Trophoblast cell (in vitro differentiated cells and primary cell): ENCODE results near the gene ATG7.

Source experiments
- DNase-seq, 2 donors: peaks; one replicate each; pipeline ENCODE4 v3.0.0-alpha.2; 2016
- H2AFZ ChIP-seq: 2 replicates; pipeline ENCODE4 v1.6.1; 2013; ENCODE audit warnings: low read length, moderate library complexity, mild to moderate bottlenecking; ENCODE audit not compliant: insufficient read depth, poor library complexity
- H2AK5ac ChIP-seq: 2 replicates; pipeline ENCODE4 v1.6.1; 2013; ENCODE audit warnings: mild to moderate bottlenecking, low read length
- H2BK120ac ChIP-seq: 2 replicates; pipeline ENCODE4 v1.6.1; 2013; ENCODE audit warnings: low read length, mild to moderate bottlenecking, moderate library complexity; ENCODE audit not compliant: insufficient read depth, poor library complexity
- H2BK12ac ChIP-seq: 2 replicates; pipeline ENCODE4 v1.6.1; 2013; ENCODE audit warnings: mild to moderate bottlenecking, low read length, moderate library complexity
- H2BK5ac ChIP-seq: 2 replicates; pipeline ENCODE4 v1.6.1; 2013; ENCODE audit warnings: low read length, low read depth, moderate library complexity, mild to moderate bottlenecking; ENCODE audit not compliant: poor library complexity
- H3K14ac ChIP-seq: 2 replicates; pipeline ENCODE4 v1.6.1; 2013; ENCODE audit warnings: mild to moderate bottlenecking, low read length
- H3K18ac ChIP-seq: 2 replicates; pipeline ENCODE4 v1.6.1; 2013; ENCODE audit warnings: mild to moderate bottlenecking, low read length
- H3K23ac ChIP-seq: 2 replicates; pipeline ENCODE4 v1.6.1; 2013; ENCODE audit warnings: low read length
- H3K27ac ChIP-seq: 2 replicates; pipeline ENCODE4 v1.5.1; 2013; ENCODE audit warnings: low read depth, mild to moderate bottlenecking, inconsistent platforms, low read length, moderate library complexity
- H3K27me3 ChIP-seq: 2 replicates; pipeline ENCODE4 v1.6.1; 2013; ENCODE audit warnings: inconsistent platforms, mild to moderate bottlenecking, low read length, moderate library complexity; ENCODE audit not compliant: insufficient read depth
- H3K36me3 ChIP-seq, 2 experiments: 1 replicate in 1 of 2; 2 replicates in 1 of 2; pipeline ENCODE4 v1.6.1; 2013; ENCODE audit warnings: low read length in 2 of 2, mild to moderate bottlenecking in 2 of 2, moderate library complexity in 1 of 2; ENCODE audit not compliant: insufficient read depth in 2 of 2, control insufficient read depth in 1 of 2
- H3K4ac ChIP-seq: 2 replicates; pipeline ENCODE4 v1.6.1; 2013; ENCODE audit warnings: low read depth, mild to moderate bottlenecking, low read length, moderate library complexity
- H3K4me1 ChIP-seq, 2 experiments: 1 replicate in 1 of 2; 2 replicates in 1 of 2; pipeline ENCODE4 v1.6.1; 2013; ENCODE audit warnings: low read length in 2 of 2, mild to moderate bottlenecking in 2 of 2, moderate library complexity in 1 of 2; ENCODE audit not compliant: insufficient read depth in 2 of 2, control insufficient read depth in 1 of 2
- H3K4me2 ChIP-seq: 2 replicates; pipeline ENCODE4 v1.6.1; 2013; ENCODE audit warnings: inconsistent platforms, mild to moderate bottlenecking, low read length, moderate library complexity
- H3K4me3 ChIP-seq: 2 replicates; pipeline ENCODE4 v1.5.1; 2013; ENCODE audit warnings: mild to moderate bottlenecking, low read depth, low read length, inconsistent platforms
- H3K79me1 ChIP-seq: one replicate; pipeline ENCODE4 v1.6.1; 2013; ENCODE audit warnings: low read length
- H3K79me2 ChIP-seq: 2 replicates; pipeline ENCODE4 v1.6.1; 2013; ENCODE audit warnings: low read length, mild to moderate bottlenecking; ENCODE audit not compliant: control insufficient read depth, insufficient read depth, poor library complexity
- H3K9ac ChIP-seq: 2 replicates; pipeline ENCODE4 v1.6.1; 2013; ENCODE audit warnings: mild to moderate bottlenecking, low read length
- H3K9me3 ChIP-seq: 2 replicates; pipeline ENCODE4 v1.6.1; 2013; ENCODE audit warnings: low read depth, mild to moderate bottlenecking, control low read depth, inconsistent platforms, low read length; ENCODE audit not compliant: insufficient read depth
- H4K12ac ChIP-seq: 2 replicates; pipeline ENCODE4 v1.6.1; 2013; ENCODE audit warnings: low read depth, mild to moderate bottlenecking, low read length, moderate library complexity
- H4K8ac ChIP-seq: 2 replicates; pipeline ENCODE4 v1.6.1; 2013; ENCODE audit warnings: low read depth, mild to moderate bottlenecking, low read length, moderate library complexity
- H4K91ac ChIP-seq: one replicate; pipeline ENCODE4 v1.6.1; 2013; ENCODE audit warnings: low read depth, mild to moderate bottlenecking, low read length, moderate library complexity
- WGBS: extraction: QIAGEN DNeasy Blood & Tissue Kit; methylation state at CpG from one replicate; pipeline ENCODE4 v1.1.7; 2013; ENCODE audit warnings: missing lambda C conversion rate; ENCODE audit not compliant: insufficient read length, insufficient coverage; ENCODE audit errors: extremely low coverage; 5-methylcytosine and 5-hydroxymethylcytosine counted together

Gene ATG7

DNA sequence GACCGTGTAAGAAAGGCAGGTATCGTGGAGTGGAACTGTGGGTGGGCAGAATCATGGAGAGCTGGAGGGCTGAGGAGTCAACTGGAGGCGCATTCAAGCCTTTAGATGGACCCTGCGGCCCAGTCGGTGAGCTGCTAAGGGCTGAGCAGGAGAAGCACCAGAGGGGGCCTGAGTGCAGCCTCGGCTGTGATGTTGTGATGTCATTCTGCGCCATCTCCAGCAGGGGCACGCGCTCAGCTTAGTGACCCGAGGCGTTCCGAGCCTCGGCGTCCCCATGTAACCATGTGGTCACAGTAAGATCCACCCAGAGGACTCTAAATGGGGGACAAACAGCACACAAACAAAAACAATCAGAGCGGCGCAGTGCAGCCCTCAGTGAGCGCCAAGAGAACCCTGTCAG is 294.7 kb downstream of the ATG7 start:
- H3K36me3 ChIP-seq = peaks cover 43 to 50% of the 10 kb centered on the region in 2 experiments
- no peak overlapping the region for H3K4ac ChIP-seq
- DNase-seq = peak in 1 of 2 donors; percentile 21
- H3K79me2 ChIP-seq = peaks cover 3% of the 10 kb centered on the region
- no peak overlapping the region for H2BK120ac ChIP-seq
- no peaks in the 10 kb centered on the region for H3K9me3 ChIP-seq
- peaks cover 12% of the 10 kb centered on the region in 2 experiments for H3K4me1 ChIP-seq
- H3K79me1 ChIP-seq = peaks cover 7% of the 10 kb centered on the region
- H4K8ac ChIP-seq = no peak overlapping the region
- no peak overlapping the region for H3K23ac ChIP-seq
- H3K18ac ChIP-seq = peak overlapping the region; percentile 2
- H2AFZ ChIP-seq = no peak overlapping the region
- no peak overlapping the region for H3K9ac ChIP-seq
- H3K14ac ChIP-seq = no peak overlapping the region
- no peak overlapping the region for H2AK5ac ChIP-seq
- H2BK12ac ChIP-seq = no peak overlapping the region
- H3K4me2 ChIP-seq = no peak overlapping the region
- H4K91ac ChIP-seq = no peak overlapping the region
- H4K12ac ChIP-seq = no peak overlapping the region
- no peaks in the 10 kb centered on the region for H3K27me3 ChIP-seq
- H3K27ac ChIP-seq = no peak overlapping the region
- no peak overlapping the region for H2BK5ac ChIP-seq
- WGBS = no CpG with 5 or more reads among the region's 17 CpGs
- H3K4me3 ChIP-seq = no peak overlapping the region

DNA sequence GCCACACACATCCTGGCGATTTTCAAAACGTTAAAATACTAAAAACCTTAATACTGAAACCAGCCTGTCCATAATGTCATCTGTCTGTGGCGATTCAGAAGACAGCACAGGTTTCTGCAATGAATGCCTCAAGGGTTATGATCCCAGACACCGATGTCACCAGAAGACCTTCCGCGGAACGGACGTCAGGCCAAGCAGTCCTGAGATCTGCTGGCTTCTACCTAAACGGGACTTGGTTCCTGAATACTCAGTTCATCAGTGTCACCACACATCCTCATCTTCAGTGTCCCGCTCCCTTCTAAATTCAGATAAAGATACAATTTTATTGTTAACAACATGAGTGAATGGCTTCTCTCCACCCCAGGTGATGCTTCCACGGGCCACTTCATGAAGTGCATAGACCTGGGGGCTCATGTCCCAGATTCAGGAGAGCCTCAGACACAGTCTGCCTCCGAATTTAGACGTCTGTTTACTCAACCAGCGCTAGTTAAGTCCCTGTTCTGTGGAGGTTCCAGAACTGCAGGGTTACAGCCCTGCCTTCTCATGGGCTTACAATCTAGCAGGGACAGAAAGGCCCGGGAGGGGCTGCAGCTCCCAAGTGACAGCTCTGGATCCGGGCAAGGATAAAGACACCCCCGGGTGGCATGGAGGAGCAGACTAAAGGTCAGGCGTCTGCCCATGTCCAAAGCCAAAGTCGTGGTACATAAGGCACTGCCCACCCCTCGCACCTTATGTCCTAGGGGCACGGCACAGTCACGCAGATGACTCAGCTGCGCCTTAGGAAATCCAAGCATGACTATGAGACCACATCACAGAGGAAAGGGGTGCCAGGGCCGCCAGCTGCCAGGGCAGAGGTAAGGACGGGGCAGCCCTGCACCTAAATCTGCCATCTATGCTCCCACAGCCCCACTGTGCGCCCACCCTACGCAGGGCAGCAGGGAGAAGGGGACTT is 295.6 kb downstream of the ATG7 start:
- no CpG with 5 or more reads among the region's 27 CpGs for WGBS

DNA sequence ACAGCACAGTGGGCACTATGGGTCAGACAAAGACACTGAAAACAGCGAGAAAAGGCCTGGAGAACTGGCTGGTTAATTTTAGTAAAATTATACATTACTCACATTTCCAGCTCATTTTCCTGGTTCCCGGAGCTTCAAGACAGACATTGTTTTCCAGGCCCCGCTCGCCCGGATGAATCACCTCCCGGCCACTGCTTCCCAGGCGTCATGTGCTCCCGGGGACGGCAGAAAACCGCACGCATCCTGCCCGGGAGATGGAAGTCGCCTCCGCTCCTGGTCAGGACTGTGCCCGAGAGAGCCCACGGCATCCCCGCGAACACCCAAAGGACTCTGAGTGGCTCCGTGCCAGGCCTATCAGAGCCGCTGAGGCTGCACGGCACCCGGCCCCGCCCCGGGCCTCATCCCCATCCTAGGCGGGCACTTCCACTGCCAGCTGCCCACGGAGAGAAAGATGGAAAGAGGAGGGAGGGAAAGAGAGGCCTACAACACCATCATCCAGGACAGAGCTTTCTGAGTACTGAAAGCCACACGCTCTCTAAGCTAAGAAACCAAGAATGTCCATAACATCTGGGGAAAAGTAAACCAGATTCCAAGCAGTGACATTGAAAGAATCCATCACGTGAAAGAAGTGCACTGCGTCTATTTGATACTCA is 296.4 kb downstream of the ATG7 start:
- no CpG with 5 or more reads among the region's 29 CpGs for WGBS
- no peak overlapping the region for H2AK5ac ChIP-seq
- no peak overlapping the region for H3K9ac ChIP-seq
- H4K91ac ChIP-seq = peak overlapping the region; percentile 1
- H2BK12ac ChIP-seq = no peak overlapping the region
- no peak overlapping the region for H3K4ac ChIP-seq
- H3K79me1 ChIP-seq = peaks cover 4% of the 10 kb centered on the region
- peak overlapping the region; percentile 18 for H2BK120ac ChIP-seq
- H4K12ac ChIP-seq = no peak overlapping the region
- H3K14ac ChIP-seq = no peak overlapping the region
- no peak overlapping the region for H3K4me2 ChIP-seq
- no peaks in the 10 kb centered on the region for H3K27me3 ChIP-seq
- H3K79me2 ChIP-seq = no peaks in the 10 kb centered on the region
- no peak overlapping the region for H2AFZ ChIP-seq
- H3K9me3 ChIP-seq = no peaks in the 10 kb centered on the region
- peak; percentile 68 to 71 for DNase-seq
- H2BK5ac ChIP-seq = no peak overlapping the region
- no peak overlapping the region for H3K23ac ChIP-seq
- no peak overlapping the region for H3K4me3 ChIP-seq
- peak overlapping the region; percentile 65 for H3K27ac ChIP-seq
- peaks cover 12% of the 10 kb centered on the region in 2 experiments for H3K4me1 ChIP-seq
- no peak overlapping the region for H4K8ac ChIP-seq
- peak overlapping the region; percentile 27 for H3K18ac ChIP-seq
- H3K36me3 ChIP-seq = peaks cover 34 to 35% of the 10 kb centered on the region in 2 experiments

More for the DNA sequence above, 295.6 kb downstream of the ATG7 start:
- H3K18ac ChIP-seq = peak overlapping the region; percentile 27
- no peak overlapping the region for H2BK12ac ChIP-seq
- peaks cover 4% of the 10 kb centered on the region for H3K79me1 ChIP-seq
- H2AK5ac ChIP-seq = no peak overlapping the region
- DNase-seq = peak; percentile 89 to 93
- H3K4ac ChIP-seq = peak overlapping the region; percentile 20
- peaks cover 42 to 43% of the 10 kb centered on the region in 2 experiments for H3K36me3 ChIP-seq
- no peaks in the 10 kb centered on the region for H3K27me3 ChIP-seq
- no peak overlapping the region for H4K8ac ChIP-seq
- no peak overlapping the region for H2BK5ac ChIP-seq
- no peaks in the 10 kb centered on the region for H3K9me3 ChIP-seq
- H3K9ac ChIP-seq = no peak overlapping the region
- H2AFZ ChIP-seq = no peak overlapping the region
- H3K23ac ChIP-seq = no peak overlapping the region
- peak overlapping the region; percentile 4 for H3K14ac ChIP-seq
- H3K27ac ChIP-seq = peak overlapping the region; percentile 65
- no peak overlapping the region for H3K4me3 ChIP-seq
- no peak overlapping the region for H4K12ac ChIP-seq
- H2BK120ac ChIP-seq = peak overlapping the region; percentile 18
- H4K91ac ChIP-seq = peak overlapping the region; percentile 1
- H3K4me1 ChIP-seq = peaks cover 12% of the 10 kb centered on the region in 2 experiments
- no peaks in the 10 kb centered on the region for H3K79me2 ChIP-seq
- no peak overlapping the region for H3K4me2 ChIP-seq

DNA sequence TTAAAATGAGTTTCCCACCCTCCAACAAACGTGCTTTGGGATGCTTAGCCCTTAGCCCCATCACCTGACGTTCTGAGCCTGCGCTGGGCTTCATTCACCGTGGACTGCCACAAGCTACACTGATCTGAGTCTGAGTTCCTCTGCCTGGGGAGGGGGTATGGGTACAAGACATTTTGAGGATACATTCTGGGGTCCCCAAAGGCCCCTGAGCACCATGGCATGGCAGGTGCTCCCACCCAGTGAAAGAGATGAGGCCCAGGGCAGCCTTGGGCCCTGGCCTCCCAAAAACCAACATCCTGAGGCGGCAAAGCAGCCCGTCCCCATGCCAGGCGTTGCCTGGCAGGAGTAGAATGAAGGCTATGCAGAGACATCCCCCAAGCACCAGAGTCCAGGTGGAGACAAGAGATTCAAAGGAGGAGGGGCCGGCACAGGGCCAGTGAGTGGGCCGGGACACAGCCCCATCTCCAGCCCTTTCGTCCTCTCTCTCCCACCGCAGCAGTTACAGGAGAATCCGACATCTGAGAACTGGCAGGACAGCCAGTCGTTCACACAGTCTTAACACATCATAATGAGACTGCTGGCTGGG is 297.1 kb downstream of the ATG7 start:
- H3K36me3 ChIP-seq = peaks cover 30 to 33% of the 10 kb centered on the region in 2 experiments
- H3K14ac ChIP-seq = no peak overlapping the region
- no peak overlapping the region for H3K9ac ChIP-seq
- no peak overlapping the region for H3K23ac ChIP-seq
- H2AK5ac ChIP-seq = no peak overlapping the region
- no peak overlapping the region for H2AFZ ChIP-seq
- no peak overlapping the region for H3K4me3 ChIP-seq
- no peak overlapping the region for H4K8ac ChIP-seq
- no peak for DNase-seq
- H3K18ac ChIP-seq = no peak overlapping the region
- no peaks in the 10 kb centered on the region for H3K27me3 ChIP-seq
- peaks cover 12% of the 10 kb centered on the region in 2 experiments for H3K4me1 ChIP-seq
- H3K79me1 ChIP-seq = peaks cover 4% of the 10 kb centered on the region
- no CpG with 5 or more reads among the region's 13 CpGs for WGBS
- no peak overlapping the region for H2BK12ac ChIP-seq
- H4K91ac ChIP-seq = no peak overlapping the region
- H3K9me3 ChIP-seq = no peaks in the 10 kb centered on the region
- H3K27ac ChIP-seq = no peak overlapping the region
- H2BK5ac ChIP-seq = no peak overlapping the region
- no peak overlapping the region for H2BK120ac ChIP-seq
- no peaks in the 10 kb centered on the region for H3K79me2 ChIP-seq
- peak overlapping the region; percentile 27 for H3K4ac ChIP-seq
- H4K12ac ChIP-seq = no peak overlapping the region
- H3K4me2 ChIP-seq = no peak overlapping the region
